GM23338 (cell line): ENCODE measurements around the gene TSC22D3. TPM values are rescaled to one million over a fixed set of nuclear protein-coding genes. Genes with fewer than 3 reads are reported as not detected.

Experiments
- ATAC-seq: fragments of 200-7000 bp; cut with Tn5 transposase; 3 replicates; pipeline ENCODE4 v1.9.1; 2020
- DNase-seq: peaks from one replicate; pipeline ENCODE4 v3.0.0-alpha.2; 2015; ENCODE audit warnings: low spot score
- H2AFZ ChIP-seq: fragments of 200-600 bp; sonication (generic); 2 replicates; pipeline ENCODE4 v1.8.0; 2016; ENCODE audit warnings: antibody characterized with exemption, mild to moderate bottlenecking, moderate library complexity
- H3F3A ChIP-seq: fragments of 200-600 bp; sonication (generic); replicated peaks from 2 replicates; pipeline ENCODE4 v1.8.0; 2017; ENCODE audit warnings: antibody characterized with exemption, mixed run types, low read depth
- H3K27ac ChIP-seq: fragments of 200-600 bp; sonication (generic); 2 replicates; pipeline ENCODE4 v1.6.1; 2016; ENCODE audit warnings: low read depth
- H3K27me3 ChIP-seq: fragments of 200-600 bp; sonication (generic); 2 replicates; pipeline ENCODE4 v1.8.0; 2016; ENCODE audit warnings: mild to moderate bottlenecking, mixed run types, moderate library complexity; ENCODE audit not compliant: insufficient read depth
- H3K36me3 ChIP-seq: fragments of 200-600 bp; sonication (generic); 2 replicates; pipeline ENCODE4 v1.8.0; 2016; ENCODE audit warnings: mild to moderate bottlenecking; ENCODE audit not compliant: insufficient read depth
- H3K4me1 ChIP-seq: fragments of 200-600 bp; sonication (generic); 2 replicates; pipeline ENCODE4 v1.8.0; 2016; ENCODE audit warnings: mild to moderate bottlenecking, moderate library complexity; ENCODE audit not compliant: insufficient read depth
- H3K4me2 ChIP-seq: fragments of 200-600 bp; sonication (generic); 2 replicates; pipeline ENCODE4 v1.7.1; 2017; ENCODE audit warnings: mixed run types
- H3K4me3 ChIP-seq: fragments of 200-600 bp; sonication (generic); 2 replicates; pipeline ENCODE4 v1.6.1; 2016; ENCODE audit warnings: mixed run types
- H3K79me2 ChIP-seq: fragments of 200-600 bp; sonication (generic); replicated peaks from 2 replicates; pipeline ENCODE4 v1.8.0; 2017; ENCODE audit warnings: mild to moderate bottlenecking; ENCODE audit not compliant: insufficient read depth
- H3K9me2 ChIP-seq: fragments of 200-600 bp; sonication (generic); 2 replicates; pipeline ENCODE4 v1.8.0; 2017; ENCODE audit not compliant: insufficient read depth
- H4K20me1 ChIP-seq: fragments of 200-600 bp; sonication (generic); replicated peaks from 2 replicates; pipeline ENCODE4 v1.8.0; 2017; ENCODE audit warnings: mild to moderate bottlenecking; ENCODE audit not compliant: insufficient read depth
- H3K27ac Mint-ChIP-seq: 2 replicates; pipeline ENCODE4 v1.8.0; 2020; ENCODE audit warnings: inconsistent platforms, mild to moderate bottlenecking, moderate library complexity, mixed read lengths
- H3K27me3 Mint-ChIP-seq: 3 replicates; pipeline ENCODE4 v1.8.0; 2022; ENCODE audit warnings: low read depth, mild to moderate bottlenecking, moderate library complexity, mixed read lengths, inconsistent platforms; ENCODE audit not compliant: insufficient read depth, poor library complexity
- H3K36me3 Mint-ChIP-seq: 3 replicates; pipeline ENCODE4 v1.8.0; 2021; ENCODE audit warnings: low read depth, mild to moderate bottlenecking, inconsistent platforms, moderate library complexity, mixed read lengths
- H3K4me1 Mint-ChIP-seq: 3 replicates; pipeline ENCODE4 v1.8.0; 2020; ENCODE audit warnings: mild to moderate bottlenecking, inconsistent platforms, mixed read lengths
- H3K4me3 Mint-ChIP-seq: 3 replicates; pipeline ENCODE4 v1.8.0; 2021; ENCODE audit warnings: moderate library complexity, mild to moderate bottlenecking, inconsistent platforms, mixed read lengths
- H3K9me3 Mint-ChIP-seq: 3 replicates; pipeline ENCODE4 v1.8.0; 2020; ENCODE audit warnings: moderate library complexity, mild to moderate bottlenecking, inconsistent platforms, mixed read lengths
- CREB1 ChIP-seq: fragments of 250-450 bp; sonication (Bioruptor Pico); IDR thresholded peaks from 2 replicates; pipeline ENCODE4 v1.5.0; 2020; ENCODE audit warnings: low read depth, mild to moderate bottlenecking, moderate library complexity
- EZH2 ChIP-seq: fragments of 200-600 bp; sonication (generic); IDR thresholded peaks from one replicate; pipeline ENCODE4 v1.8.0; 2017; ENCODE audit warnings: antibody characterized with exemption, mild to moderate bottlenecking, low read depth; ENCODE audit not compliant: unreplicated experiment
- EZH2phosphoT487 ChIP-seq: fragments of 200-600 bp; sonication (generic); IDR thresholded peaks from one replicate; pipeline ENCODE4 v1.8.1; 2018; ENCODE audit warnings: antibody characterized with exemption; ENCODE audit not compliant: unreplicated experiment
- JUNB ChIP-seq: IDR thresholded peaks from one replicate; pipeline ENCODE4 v1.6.1; 2016; ENCODE audit warnings: antibody characterized with exemption; ENCODE audit not compliant: unreplicated experiment
- POLR2AphosphoS5 ChIP-seq: IDR thresholded peaks from 2 replicates; pipeline ENCODE4 v1.6.1; 2016; ENCODE audit warnings: antibody characterized with exemption, low read depth
- STAT1 ChIP-seq: IDR thresholded peaks from one replicate; pipeline ENCODE4 v1.6.1; 2016; ENCODE audit warnings: antibody characterized with exemption; ENCODE audit not compliant: unreplicated experiment
- polyA plus RNA-seq: library from polyadenylated mRNA; unstranded; fragments of >200 nt; fragmentation: Nextera tagmentation; extraction: Ambion mirVana; gene quantifications from 2 replicates; pipeline ENCODE4 v1.2.1, GENCODE V29; 2016
- total RNA-seq: library from RNA; depleted of rRNA; stranded (reverse); fragments of >200 nt; shearing (Covaris generic); gene quantifications from 2 replicates; pipeline ENCODE4 v1.2.3, GENCODE V29; 2014
- TF ChIP-seq, protein P1 (sequence below): IDR thresholded peaks from 2 replicates; pipeline ENCODE4 v1.6.1; 2016; ENCODE audit warnings: antibody characterized with exemption
- TF ChIP-seq, protein P2 (sequence below): IDR thresholded peaks from one replicate; pipeline ENCODE4 v1.6.1; 2018; ENCODE audit warnings: antibody characterized with exemption; ENCODE audit not compliant: unreplicated experiment
- TF ChIP-seq, protein P3 (sequence below): fragments of 250-450 bp; sonication (Bioruptor Pico); IDR thresholded peaks from 2 replicates; pipeline ENCODE4 v1.5.0; 2020; ENCODE audit warnings: mild to moderate bottlenecking, moderate library complexity

The TSC22D3 gene
- total and polyA plus RNA-seq, 2 experiments from 2014 or later, result 12.6 to 20.0 TPM

DNA sequence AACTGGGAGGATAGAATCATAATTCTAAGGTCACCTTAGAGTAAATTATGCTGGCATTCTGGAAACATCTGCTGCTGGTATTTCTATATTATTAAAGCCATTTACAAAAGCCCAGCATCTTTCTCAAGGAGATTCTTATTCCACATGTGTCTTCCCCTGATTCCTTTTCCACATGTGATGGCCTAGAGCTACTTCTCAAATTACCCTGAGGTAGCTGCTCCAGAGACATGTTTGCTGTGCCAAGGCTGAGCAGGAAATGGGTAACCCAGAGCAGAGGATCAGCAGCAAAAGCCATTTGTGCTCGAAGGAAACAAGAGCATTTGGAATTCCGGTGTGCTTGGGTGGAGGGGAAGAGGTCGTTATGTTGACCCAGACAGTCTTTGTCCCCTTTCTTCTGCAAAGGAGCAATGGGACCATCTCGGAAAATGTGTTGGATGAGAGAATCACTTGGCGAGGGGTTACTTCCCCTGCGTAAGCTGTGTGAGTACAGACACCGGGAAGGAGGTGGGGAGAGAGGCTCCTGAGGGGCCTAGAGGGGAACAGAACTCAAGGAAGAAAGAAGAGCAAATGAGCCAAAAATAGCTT lies 24.6 kb downstream of the TSC22D3 start:
- no peak overlapping the region for H2AFZ ChIP-seq
- H3K27ac Mint-ChIP-seq, result no peak overlapping the region

More for the DNA sequence above, 24.6 kb downstream of the TSC22D3 start:
- peaks cover 8% of the 10 kb centered on the region for H3K27me3 Mint-ChIP-seq
- Histone ChIP-seq H3F3A (no peaks in the 10 kb centered on the region), H4K20me1 (no peaks in the 10 kb centered on the region), H3K9me2 (no peaks in the 10 kb centered on the region), H3K4me3 (no peak overlapping the region), H3K79me2 (no peaks in the 10 kb centered on the region), H3K27me3 (no peaks in the 10 kb centered on the region), H3K27ac (no peak overlapping the region), H3K4me1 (peaks cover 13% of the 10 kb centered on the region; the same call in 1 of the 2 replicates), H3K4me2 (0 out of 2 replicates have a peak overlapping the region, but pooled peaks have one; percentile 38), H3K36me3 (no peaks in the 10 kb centered on the region)
- ATAC-seq, result no peak
- H3K4me1 Mint-ChIP-seq, result peaks cover 25% of the 10 kb centered on the region
- no peak for DNase-seq
- no peaks in the 10 kb centered on the region for H3K9me3 Mint-ChIP-seq
- H3K36me3 Mint-ChIP-seq, result no peaks in the 10 kb centered on the region
- H3K4me3 Mint-ChIP-seq, result no peak overlapping the region
- no peak for TF ChIP-seq EZH2
- TF ChIP-seq, protein P1, sequence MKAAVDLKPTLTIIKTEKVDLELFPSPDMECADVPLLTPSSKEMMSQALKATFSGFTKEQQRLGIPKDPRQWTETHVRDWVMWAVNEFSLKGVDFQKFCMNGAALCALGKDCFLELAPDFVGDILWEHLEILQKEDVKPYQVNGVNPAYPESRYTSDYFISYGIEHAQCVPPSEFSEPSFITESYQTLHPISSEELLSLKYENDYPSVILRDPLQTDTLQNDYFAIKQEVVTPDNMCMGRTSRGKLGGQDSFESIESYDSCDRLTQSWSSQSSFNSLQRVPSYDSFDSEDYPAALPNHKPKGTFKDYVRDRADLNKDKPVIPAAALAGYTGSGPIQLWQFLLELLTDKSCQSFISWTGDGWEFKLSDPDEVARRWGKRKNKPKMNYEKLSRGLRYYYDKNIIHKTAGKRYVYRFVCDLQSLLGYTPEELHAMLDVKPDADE, result no peak
- TF ChIP-seq, protein P2, sequence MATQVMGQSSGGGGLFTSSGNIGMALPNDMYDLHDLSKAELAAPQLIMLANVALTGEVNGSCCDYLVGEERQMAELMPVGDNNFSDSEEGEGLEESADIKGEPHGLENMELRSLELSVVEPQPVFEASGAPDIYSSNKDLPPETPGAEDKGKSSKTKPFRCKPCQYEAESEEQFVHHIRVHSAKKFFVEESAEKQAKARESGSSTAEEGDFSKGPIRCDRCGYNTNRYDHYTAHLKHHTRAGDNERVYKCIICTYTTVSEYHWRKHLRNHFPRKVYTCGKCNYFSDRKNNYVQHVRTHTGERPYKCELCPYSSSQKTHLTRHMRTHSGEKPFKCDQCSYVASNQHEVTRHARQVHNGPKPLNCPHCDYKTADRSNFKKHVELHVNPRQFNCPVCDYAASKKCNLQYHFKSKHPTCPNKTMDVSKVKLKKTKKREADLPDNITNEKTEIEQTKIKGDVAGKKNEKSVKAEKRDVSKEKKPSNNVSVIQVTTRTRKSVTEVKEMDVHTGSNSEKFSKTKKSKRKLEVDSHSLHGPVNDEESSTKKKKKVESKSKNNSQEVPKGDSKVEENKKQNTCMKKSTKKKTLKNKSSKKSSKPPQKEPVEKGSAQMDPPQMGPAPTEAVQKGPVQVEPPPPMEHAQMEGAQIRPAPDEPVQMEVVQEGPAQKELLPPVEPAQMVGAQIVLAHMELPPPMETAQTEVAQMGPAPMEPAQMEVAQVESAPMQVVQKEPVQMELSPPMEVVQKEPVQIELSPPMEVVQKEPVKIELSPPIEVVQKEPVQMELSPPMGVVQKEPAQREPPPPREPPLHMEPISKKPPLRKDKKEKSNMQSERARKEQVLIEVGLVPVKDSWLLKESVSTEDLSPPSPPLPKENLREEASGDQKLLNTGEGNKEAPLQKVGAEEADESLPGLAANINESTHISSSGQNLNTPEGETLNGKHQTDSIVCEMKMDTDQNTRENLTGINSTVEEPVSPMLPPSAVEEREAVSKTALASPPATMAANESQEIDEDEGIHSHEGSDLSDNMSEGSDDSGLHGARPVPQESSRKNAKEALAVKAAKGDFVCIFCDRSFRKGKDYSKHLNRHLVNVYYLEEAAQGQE, result no peak
- TF ChIP-seq, protein P3, sequence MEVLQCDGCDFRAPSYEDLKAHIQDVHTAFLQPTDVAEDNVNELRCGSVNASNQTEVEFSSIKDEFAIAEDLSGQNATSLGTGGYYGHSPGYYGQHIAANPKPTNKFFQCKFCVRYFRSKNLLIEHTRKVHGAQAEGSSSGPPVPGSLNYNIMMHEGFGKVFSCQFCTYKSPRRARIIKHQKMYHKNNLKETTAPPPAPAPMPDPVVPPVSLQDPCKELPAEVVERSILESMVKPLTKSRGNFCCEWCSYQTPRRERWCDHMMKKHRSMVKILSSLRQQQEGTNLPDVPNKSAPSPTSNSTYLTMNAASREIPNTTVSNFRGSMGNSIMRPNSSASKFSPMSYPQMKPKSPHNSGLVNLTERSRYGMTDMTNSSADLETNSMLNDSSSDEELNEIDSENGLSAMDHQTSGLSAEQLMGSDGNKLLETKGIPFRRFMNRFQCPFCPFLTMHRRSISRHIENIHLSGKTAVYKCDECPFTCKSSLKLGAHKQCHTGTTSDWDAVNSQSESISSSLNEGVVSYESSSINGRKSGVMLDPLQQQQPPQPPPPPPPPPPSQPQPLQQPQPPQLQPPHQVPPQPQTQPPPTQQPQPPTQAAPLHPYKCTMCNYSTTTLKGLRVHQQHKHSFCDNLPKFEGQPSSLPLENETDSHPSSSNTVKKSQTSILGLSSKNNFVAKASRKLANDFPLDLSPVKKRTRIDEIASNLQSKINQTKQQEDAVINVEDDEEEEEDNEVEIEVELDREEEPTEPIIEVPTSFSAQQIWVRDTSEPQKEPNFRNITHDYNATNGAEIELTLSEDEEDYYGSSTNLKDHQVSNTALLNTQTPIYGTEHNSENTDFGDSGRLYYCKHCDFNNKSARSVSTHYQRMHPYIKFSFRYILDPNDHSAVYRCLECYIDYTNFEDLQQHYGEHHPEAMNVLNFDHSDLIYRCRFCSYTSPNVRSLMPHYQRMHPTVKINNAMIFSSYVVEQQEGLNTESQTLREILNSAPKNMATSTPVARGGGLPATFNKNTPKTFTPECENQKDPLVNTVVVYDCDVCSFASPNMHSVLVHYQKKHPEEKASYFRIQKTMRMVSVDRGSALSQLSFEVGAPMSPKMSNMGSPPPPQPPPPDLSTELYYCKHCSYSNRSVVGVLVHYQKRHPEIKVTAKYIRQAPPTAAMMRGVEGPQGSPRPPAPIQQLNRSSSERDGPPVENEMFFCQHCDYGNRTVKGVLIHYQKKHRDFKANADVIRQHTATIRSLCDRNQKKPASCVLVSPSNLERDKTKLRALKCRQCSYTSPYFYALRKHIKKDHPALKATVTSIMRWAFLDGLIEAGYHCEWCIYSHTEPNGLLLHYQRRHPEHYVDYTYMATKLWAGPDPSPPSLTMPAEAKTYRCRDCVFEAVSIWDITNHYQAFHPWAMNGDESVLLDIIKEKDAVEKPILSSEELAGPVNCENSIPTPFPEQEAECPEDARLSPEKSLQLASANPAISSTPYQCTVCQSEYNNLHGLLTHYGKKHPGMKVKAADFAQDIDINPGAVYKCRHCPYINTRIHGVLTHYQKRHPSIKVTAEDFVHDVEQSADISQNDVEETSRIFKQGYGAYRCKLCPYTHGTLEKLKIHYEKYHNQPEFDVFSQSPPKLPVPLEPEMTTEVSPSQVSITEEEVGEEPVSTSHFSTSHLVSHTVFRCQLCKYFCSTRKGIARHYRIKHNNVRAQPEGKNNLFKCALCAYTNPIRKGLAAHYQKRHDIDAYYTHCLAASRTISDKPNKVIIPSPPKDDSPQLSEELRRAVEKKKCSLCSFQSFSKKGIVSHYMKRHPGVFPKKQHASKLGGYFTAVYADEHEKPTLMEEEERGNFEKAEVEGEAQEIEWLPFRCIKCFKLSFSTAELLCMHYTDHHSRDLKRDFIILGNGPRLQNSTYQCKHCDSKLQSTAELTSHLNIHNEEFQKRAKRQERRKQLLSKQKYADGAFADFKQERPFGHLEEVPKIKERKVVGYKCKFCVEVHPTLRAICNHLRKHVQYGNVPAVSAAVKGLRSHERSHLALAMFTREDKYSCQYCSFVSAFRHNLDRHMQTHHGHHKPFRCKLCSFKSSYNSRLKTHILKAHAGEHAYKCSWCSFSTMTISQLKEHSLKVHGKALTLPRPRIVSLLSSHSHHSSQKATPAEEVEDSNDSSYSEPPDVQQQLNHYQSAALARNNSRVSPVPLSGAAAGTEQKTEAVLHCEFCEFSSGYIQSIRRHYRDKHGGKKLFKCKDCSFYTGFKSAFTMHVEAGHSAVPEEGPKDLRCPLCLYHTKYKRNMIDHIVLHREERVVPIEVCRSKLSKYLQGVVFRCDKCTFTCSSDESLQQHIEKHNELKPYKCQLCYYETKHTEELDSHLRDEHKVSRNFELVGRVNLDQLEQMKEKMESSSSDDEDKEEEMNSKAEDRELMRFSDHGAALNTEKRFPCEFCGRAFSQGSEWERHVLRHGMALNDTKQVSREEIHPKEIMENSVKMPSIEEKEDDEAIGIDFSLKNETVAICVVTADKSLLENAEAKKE (CRISPR knock-in tag), result no peak
- no peak for TF ChIP-seq EZH2phosphoT487
- TF ChIP-seq CREB1 (CRISPR knock-in tag), result no peak
- TF ChIP-seq JUNB, result no peak
- no peak for TF ChIP-seq POLR2AphosphoS5
- TF ChIP-seq STAT1, result no peak
